GM04503 (cell line): ENCODE measurements around the gene SV2A.
"Not testable (repeated sequence)": the region's sequence is repeated elsewhere in the genome, so short reads cannot be mapped to it uniquely, and the experiment has no call there.

ENCODE experiments used
- DNase-seq: peaks from one replicate; pipeline ENCODE4 v3.0.0-alpha.2; 2012; ENCODE audit warnings: low read depth

Gene SV2A

DNA sequence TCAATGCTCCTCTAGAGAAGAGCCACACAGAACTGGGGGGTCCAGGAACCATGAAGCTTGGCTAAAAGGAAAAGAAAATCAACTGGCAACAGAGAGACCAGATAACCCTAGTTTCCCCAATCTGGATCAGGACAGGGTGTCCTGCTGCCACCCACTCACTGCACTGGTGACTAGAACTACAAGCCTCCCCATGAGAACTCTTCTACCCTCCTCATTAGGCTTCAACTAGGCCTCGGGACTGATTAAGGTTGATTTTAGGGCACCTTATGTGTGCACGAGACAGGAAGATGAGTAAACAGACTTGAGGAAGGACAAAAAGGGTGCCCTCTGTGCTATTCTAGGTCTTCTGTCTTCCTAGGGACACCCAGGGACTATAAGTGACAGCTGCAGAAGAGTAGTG lies 12.2 kb upstream of the SV2A start:
- DNase-seq: no peak

DNA sequence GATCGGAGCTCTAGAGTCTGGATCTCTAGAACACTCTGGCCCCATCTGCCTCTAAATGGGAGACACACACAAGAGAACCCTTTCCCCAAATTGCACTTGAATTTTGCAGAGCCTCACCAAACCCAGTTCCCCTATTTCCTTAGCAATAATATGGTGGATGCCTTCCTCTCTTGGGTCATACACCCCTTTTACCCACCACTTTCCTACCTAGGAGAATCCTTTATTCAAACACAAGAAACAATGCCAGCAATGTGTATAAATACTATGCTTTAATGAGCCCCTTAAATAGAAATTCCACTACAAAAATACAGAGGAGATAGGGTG lies 10.7 kb upstream of the SV2A start:
- DNase-seq: no peak

DNA sequence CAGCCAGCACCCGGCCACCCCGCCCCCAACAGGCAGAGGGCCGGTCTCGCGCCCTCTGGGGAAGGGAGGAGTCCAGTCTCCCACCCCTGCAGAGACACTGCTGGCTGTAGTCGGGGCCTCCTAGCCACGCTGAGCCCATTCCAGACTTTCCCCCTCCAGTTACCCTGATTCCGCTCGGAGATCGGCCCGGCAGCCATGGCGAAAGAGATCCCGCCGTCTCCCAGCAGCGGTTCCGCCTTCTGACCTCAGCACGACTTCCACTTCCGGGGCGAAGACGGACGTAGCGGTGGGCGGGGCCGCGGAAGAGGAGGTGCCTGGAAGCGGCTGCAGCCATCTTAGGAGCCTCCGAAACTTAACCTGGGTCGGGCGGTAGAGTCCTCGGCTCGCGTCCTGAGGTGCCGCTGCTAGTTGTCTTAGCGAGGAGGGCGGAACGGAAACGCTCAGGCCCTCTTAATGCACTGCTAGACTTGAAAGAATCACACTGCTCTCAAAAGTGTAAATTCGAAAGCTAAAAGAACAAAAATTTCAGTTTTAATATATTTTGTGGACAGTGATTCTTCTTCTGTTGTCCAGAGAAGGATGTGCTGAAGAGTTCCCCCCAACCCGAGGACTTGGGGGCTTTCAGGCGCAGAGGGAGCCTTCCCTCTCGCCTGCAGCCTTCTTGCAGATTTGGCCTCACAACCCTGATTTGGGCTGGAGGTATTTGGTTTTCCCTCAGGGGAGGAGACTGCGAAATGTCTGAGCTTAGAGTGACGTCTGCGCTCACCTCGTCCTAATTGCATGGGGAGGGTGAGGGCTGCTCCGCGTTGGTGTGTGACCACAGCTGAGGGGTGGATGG lies 10.1 kb upstream of the SV2A start, which contains the start of gene SF3B4:
Gene SF3B4, minus strand, starts transcription at position 241 of the 838 bp plus-strand sequence. Its CDS starts 44 bp downstream, at position 197.
- peak; percentile 53 for DNase-seq

DNA sequence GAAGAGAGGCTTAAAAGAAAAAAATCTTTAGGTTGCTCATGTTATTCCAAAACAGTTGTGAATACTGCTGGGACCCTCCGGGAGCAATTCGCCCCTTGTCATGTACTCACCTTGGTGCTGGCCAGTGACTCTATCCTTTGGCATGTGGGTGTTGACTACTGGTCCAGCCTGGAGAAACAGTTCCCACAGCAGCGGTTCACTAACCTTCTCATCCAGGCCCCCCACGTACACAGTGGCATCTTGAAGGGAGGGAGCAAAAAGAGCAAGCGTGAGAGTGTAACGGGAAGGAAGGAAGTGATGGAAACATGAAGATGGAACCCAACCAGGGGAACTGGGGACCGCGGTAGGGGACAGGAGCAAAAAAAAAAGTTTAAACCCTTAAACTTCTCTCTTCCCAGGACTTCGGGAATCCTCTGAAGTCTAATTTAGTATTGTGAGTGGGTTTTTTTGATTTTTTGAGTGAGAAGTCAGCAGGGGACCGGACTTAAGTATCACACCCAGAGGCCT lies 9.5 kb upstream of the SV2A start:
- DNase-seq: no peak

DNA sequence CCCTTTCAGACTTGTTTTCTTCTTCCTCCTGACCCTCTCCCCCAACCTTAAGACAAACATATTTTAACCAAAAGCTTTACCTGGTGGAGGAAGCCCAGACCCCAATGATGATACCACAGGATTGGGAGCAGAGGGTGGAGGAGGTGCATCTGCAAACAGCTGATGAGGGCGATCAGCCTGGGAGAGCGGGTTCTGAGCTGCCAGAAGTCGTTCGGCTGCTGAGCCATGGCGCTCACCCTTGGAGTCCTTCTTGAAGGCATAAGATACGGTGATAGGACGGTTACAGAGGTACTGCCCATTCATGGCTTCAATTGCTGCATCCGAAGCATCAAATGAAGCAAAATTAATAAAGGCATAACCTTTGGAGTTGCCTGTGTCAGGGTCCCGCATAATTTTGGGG lies 8.7 kb upstream of the SV2A start:
- DNase-seq: no peak

DNA sequence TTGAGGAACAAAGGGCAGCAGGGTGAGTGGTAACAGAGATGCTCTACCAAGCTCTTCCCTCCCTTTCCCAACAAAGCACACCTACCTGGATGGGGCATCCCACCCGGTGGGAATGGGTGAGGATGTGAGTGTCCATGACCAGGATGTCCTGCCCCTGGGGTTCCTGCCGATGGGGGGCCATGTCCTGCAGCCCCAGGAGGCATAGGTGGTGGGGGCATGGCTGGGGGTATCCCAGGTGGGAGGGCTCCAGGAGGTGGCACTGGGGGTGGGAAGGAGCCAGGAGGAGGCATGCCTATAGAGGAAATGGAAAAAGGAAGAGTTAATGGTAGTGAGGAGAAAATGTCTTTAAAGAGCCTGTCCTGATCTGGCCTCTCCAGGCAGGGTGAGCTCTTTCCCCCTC lies 8.1 kb upstream of the SV2A start:
- DNase-seq: no peak

DNA sequence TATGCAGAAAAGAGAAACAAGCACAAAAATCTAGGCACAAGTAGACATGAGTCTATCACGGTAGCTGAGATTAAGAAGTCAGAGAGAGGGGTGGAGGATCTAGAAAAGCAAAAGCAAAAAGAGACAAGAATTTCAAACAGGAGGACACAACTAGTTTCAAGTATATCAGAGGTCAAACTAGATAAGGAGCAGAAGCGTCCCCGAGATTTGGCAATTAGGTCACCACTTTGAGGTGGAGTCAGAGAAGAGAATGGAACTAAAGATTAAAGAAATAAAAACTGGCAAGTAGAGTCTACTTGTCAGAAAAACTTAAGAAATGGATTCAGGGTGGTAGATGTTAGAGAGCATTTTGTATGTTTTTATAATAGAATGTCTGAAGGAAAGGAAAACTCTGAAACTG lies 7.7 kb upstream of the SV2A start:
- DNase-seq: no peak

DNA sequence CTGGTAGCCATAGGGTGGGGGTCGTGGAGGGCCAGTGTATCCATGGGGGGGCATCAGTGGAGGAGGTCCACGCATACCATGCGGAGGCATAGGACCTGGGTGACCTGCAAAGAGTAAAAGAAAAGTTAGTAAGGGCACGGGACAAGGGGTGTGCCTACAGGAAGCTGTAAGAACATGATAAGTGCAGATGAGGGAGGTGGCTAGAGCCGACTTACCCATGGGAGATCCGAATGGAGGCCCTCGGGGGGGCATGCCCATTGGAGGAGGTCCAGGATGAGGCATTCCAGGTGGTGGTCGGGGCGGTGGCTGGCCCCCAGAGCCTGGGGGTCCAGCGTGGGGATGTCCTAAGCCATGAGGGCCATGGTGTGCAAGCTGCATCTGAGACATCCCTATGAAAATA lies 6.0 kb upstream of the SV2A start:
- DNase-seq: no peak

DNA sequence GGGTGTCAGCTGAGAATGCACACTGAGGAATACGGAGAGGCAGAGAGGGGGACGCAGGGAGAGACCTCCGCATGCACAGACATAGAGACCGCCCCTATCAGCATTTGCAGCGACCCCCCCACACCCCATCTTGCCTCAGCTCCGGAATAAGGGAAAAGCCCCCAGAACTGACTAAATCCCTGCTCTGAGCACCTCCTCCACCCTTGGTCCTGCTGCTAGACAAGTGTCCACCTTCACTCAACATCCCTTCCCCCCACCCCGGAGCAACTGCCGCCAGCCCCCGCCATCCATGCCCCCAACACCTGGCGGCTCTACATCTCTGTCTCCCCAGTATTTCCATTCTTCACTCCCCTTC lies 769 bp downstream of the SV2A start:
- no peak for DNase-seq

DNA sequence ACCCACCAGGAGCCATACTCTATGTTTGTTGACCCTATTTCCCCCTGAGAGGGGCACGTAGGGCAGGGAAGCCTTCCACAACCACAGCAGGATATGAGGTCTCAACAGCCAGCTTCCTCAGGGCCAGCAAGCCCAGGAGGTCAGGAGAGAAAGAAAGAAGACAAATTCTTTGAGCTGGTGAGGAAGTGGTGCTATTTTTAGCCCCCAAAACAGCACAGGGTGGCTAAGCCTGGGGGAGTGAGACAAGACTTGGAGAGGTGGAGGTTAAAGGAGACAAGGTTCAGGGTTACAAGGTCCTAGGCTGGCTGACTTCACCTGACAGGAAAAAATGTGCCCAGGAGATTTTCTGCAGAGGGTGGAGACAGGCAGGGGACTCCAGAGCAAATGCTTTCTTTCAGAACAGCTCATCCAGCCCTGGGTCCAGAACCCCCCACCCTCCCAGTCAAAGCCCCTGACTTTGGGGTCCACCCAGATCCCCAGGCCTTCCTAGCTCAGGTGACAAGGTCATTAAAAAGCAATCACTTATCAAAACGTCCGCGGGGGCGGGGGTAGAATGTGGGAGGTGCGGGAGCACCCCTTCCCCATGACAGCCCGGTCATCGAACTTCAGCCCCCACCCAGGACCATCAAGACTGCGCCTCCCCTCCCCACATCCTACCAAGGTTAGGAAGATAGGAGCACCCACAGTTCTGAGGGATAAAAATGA lies 1.3 kb downstream of the SV2A start:
- DNase-seq: no peak

DNA sequence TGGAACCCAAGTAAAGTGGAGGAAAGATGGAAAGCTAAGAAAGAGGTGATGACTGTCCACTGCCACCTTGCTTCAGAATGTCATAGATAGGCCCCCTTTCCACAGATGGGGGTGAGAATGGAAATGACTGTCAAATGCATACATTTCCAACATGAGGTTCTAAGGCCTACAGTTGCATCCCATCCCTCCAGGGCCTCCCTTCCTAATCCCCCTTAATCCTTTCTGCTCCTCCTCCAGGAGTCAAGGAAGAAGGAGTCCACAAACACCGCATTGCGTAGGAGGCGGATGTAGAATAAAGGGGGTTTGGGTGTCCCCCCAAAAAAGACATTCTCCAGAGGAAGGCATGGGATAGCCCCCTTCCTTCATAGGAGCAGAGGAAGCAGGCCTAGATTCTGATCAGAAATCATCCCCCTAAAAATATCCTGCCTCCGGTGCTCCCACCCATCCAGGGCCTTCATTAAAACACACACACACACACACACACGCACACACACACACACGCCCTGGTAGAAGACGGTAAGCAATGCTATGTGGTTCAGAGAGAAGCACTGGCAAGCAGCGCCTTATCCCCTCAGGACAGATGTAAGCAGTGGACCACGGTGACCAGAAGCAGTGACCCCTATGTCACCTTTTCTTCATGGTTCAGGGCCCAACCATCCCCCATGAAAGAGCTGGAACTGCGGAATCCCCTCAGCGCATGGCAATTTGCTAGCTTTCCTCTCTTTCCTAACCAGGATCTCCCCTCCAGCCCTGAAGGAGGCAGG lies 2.0 kb downstream of the SV2A start:
- no peak for DNase-seq

DNA sequence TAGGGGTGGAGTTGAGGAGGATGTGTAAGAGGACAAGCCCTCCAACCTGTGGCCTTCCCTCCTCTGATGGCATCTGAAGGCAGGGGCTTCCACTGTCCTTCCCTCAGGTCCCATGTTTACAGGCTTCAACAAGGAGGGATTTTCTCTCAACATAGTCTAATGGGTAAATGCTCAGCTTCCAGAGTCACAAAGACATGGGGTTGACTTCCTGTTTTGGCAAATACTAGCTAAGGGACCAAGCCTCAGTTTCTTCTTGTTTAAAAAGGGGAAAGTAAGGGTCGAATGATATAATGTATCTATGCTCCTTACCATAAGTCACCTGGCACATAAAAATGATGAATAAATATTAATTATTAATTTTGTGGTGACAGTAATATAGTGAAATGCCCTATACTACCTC lies 3.1 kb downstream of the SV2A start:
- DNase-seq: no peak

DNA sequence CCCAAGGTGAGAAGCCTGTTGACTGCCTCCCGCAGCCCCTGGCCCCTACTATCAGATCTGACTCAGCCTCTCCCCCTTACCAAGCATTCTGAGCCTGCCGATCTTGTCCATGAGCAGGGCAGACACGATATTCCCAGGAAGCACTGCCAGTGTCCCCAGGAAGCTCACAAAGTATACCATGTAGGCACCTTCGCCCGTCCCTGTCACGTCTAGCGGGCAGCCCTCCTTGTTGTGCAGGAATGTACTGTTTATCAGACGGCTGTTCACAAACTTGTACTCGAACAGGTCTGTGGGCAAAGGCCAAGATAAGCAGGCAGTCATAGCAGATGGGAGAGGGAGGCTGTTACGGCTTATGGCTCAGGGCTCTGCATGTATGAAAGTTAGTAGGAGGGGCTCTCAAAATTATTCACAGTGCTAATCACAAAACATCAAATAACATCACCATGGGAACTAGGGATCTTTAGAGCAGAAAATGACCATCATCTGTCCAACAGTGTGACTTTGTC lies 11.0 kb downstream of the SV2A start:
- no peak for DNase-seq

DNA sequence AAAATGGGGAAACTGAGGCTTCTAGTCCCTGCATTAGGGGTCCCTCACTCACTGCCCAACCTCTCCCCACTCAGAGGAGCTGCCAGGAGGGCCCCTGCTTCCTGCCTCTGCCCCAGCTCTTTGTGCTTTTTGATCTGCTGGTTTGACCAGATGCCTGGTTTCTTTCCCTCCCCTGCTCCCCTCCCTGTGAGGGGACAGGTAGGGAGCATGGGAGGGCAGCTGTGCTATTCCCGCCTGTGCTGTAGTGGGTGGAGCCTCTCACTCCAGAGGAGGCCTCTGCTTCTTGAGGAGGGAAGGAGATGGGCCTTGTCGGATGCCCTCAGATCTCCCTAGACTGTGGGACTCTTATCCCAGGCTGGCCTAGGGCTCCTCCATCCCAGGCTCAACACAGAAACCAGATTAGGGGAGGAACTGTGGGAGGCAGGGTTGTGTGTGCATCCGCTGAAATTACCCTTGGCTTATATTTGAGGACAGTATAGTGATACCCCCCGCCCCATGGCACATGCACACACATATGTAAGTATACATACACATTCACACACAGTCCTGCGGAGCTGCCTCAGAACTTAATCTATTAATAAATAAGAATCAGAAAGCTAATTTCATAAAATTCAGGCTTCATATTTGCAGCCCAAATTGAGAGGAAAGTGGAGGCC lies 13.7 kb downstream of the SV2A start:
- DNase-seq: no peak

DNA sequence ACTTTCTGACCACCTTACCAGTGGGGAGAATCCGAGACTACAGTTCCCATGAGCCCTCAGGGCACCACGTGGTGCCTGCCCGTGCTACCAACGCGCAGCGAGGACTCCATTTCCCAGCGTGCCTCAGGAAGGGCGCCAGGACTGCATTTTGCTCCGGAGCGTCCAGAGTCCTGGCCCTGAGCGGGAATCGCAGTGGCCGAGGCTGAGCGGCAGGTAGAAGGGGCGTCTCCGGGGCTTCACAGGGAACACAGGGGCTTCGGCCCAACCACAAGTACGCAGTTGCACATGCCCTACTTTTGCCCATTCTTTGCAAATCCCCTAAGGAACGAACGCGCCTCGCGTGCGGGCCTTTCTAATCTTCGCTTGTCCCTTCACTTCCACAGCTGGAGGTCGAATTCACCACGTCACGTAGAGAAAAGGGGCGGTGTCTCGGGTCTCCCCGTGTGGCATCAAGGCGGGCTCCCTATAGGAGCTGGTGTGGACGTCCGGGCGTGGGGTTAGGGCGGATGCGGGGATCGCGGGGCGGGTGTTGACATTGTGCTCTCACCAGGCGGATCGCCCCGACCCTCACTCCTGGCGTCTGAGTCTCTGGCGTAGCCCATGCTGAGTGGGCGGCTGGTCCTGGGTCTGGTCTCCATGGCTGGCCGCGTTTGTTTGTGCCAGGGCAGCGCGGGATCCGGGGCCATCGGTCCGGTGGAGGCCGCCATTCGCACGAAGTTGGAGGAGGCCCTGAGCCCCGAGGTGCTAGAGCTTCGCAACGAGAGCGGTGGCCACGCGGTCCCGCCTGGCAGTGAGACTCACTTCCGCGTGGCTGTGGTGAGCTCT lies 18.0 kb downstream of the SV2A start, which contains the start of gene BOLA1:
Gene BOLA1, plus strand, starts transcription at position 109 of the 825 bp plus-strand sequence. Its CDS starts 492 bp downstream, at position 601.
- peak; percentile 62 for DNase-seq

DNA sequence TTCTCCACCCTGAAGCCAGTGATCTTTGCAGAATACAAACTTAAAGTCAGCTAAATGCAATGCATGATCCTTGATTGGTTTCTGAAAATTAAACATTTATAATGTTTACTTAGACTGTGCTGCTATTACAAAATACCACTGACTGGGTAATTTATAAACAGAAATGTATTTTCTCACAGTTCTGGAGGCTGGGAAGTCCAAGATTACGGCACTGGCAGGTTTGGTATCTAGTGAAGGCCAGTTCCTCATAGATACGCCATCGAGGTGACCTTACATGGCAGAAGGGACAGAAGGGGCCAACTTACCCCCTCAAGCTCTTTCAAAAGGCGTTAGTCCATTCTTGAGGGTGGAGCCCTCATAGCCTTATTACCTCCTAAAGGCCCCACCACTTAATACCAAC lies 21.1 kb downstream of the SV2A start:
- no peak for DNase-seq

DNA sequence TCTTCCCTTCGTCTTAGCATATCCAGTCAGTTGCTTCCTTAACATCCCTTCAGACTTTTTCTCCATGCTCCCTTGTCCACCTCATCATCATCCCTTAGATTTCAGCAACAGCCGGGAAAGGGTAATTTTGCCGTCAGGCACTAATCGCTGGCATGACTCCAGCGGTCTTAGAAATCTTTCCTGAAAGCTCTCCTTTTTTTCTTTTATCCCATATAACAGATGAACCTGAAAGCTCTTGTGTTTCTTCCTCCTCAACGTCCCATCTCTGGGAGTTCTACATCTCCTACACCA lies 28.7 kb downstream of the SV2A start:
- no peak for DNase-seq

DNA sequence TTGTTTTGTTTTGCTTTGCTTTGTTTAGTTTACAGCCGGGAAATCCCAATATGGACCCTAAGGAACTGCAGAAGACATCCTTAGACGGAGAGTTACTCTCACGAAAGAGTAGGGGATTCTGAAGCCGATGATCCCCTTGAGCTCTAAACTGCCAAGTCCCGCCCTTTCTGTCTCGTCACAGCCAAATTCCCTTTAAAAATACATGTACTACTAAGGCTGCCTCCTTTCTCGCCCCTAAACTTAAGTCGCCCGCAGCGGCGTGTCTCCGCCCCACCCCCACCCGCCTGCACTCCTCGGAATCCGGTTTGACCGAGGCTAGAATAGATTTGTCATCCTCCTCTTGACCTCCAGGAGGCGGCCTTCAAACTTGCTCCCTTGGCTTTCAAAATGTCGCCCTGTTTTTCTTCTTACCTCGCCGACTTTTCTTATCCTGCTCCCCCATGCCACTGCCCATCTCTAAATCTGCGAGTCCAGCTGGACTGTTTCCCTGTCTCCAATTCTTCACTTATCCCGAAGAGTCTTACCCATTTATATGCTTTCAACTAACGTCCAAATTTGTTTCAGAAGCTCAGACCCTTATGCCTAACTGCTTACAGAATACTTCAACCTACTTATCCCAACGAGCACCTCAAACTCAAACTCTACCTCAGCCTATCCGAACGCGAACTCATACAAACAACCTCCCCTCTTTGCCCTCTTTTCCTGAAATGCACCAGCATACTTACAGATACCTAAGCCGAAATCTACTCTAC lies 29.2 kb downstream of the SV2A start:
- DNase-seq: peak; percentile 43

DNA sequence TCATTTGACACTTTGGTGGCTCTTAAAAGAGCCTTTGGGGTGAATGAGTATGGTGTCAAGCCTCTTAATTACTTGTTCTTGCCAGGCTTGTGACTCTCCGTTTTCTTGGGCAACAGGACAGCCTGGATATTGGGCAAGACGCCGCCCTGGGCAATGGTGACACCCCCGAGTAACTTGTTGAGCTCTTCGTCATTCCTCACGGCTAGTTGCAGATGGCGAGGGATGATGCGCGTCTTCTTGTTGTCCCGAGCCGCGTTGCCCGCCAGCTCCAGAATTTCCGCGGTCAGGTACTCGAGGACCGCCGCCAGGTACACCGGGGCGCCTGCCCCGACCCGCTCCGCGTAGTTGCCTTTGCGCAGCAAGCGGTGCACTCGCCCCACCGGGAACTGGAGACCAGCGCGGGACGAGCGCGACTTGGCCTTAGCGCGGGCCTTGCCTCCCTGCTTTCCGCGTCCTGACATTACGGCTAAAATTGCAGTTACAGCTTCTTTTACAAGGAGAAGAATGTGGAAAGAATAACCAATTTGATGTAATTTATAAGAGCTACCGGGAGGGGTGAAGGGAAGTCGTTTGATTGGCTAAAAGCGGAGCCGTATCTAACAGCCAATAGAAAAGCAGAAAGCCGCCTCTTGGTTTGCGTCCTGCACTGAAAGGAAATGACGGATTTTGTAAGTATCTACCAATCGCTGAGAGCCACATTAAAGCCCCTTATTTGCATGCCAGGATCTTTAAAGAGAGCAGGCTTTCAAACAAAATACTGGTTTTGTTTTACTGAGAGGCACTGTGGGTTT lies 30.0 kb downstream of the SV2A start:
- DNase-seq: peak; percentile 95

DNA sequence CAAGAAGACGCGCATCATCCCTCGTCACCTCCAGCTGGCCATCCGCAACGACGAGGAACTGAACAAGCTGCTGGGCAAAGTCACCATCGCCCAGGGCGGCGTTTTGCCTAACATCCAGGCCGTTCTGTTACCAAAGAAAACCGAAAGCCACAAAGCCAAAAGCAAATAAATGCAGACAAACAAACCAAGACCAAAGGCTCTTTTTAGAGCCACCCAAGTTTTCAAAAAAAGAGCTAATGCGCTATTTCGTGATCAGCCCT lies 30.5 kb downstream of the SV2A start:
- not testable (repeated sequence) for DNase-seq
